Measurements from ENCODE around the gene TTLL11. TPM values are rescaled to one million over a fixed set of nuclear protein-coding genes. Genes with fewer than 3 reads are reported as not detected.

Gene TTLL11
- total RNA-seq, 4 donors from 2014 or later, result 7.4 to 14.7 (median 11.0) TPM

DNA sequence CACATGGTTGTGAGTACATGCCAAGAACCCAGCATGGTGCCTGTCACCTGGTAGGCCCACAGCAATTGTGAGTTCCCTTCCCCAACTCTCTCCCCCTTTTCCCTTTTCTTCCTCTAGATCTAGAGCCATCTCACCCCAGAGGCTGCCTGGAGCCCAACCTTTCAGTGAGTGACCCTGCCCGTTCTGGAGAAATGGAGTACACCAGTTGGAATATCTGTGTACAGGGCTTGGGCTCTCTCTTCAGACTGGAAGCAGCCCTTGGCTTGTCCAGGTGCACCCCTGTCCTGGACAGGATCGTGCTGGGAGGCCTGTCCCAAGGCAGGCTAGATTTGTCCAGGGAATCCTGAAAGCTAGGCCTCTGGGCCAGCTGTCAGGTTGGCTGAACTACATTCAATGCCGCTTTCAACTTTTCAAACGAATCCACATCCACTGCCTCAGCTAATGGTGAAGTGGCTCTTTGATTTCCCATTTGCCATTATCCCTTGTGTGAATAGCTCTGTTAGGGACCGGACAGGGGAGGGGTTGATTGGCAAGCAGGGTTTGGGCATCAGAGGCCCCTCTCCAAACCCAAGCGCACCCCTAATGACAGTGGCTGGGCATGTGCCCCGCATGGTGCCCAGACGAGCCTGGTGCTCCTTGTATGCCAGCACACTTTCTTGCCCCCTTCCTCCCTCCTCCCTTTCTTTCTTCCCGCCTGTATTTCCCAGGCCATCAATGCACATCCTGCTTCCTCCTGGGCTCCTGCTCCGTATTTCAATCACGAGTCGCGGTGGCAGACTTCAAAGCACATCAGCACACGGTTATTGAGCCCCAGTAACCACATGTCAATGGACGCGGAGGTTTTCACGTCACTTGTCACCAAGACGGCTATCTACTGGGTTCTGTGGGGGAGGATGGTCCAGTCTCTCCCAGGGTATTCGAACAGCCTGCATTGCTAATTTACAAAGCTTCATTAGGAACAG is 230.5 kb downstream of the TTLL11 start:
- no peak for TF ChIP-seq POLR2A (IDR thresholded peaks at IDR 0.05)
- Histone ChIP-seq H3K4me1 (peaks cover 0 to 9% of the 10 kb centered on the region in 2 donors), H3K4me3 (no peak overlapping the region), H3K36me3 (no peaks in the 10 kb centered on the region), H3K27ac (no peak overlapping the region), H3K27me3 (no peaks in the 10 kb centered on the region), H3K9me3 (no peaks in the 10 kb centered on the region)
- intact Hi-C loops (cut with DNase I; ENCODE audit: low total_unique reads), result no loop called here
- DNase-seq, result no peak

- Histone ChIP-seq H3K27ac (peak overlapping the region in 1 of 2 donors; percentile 24), H3K4me1 (peaks cover 0 to 9% of the 10 kb centered on the region in 2 donors), H3K27me3 (no peaks in the 10 kb centered on the region), H3K9me3 (no peaks in the 10 kb centered on the region), H3K4me3 (no peak overlapping the region), H3K36me3 (no peaks in the 10 kb centered on the region)
- DNase-seq, result peak in 1 of 2 donors; percentile 61
- intact Hi-C loops (cut with DNase I; ENCODE audit: low total_unique reads), result no loop called here
- TF ChIP-seq POLR2A (IDR thresholded peaks at IDR 0.05), result no peak
- TF ChIP-seq, protein P1, sequence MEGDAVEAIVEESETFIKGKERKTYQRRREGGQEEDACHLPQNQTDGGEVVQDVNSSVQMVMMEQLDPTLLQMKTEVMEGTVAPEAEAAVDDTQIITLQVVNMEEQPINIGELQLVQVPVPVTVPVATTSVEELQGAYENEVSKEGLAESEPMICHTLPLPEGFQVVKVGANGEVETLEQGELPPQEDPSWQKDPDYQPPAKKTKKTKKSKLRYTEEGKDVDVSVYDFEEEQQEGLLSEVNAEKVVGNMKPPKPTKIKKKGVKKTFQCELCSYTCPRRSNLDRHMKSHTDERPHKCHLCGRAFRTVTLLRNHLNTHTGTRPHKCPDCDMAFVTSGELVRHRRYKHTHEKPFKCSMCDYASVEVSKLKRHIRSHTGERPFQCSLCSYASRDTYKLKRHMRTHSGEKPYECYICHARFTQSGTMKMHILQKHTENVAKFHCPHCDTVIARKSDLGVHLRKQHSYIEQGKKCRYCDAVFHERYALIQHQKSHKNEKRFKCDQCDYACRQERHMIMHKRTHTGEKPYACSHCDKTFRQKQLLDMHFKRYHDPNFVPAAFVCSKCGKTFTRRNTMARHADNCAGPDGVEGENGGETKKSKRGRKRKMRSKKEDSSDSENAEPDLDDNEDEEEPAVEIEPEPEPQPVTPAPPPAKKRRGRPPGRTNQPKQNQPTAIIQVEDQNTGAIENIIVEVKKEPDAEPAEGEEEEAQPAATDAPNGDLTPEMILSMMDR (IDR thresholded peaks at IDR 0.05), result peak in 3 of 4 experiments; percentile 21 to 46 (median 39)
Measured at GRCh38 chr9:121861501-121862180, 231.5 kb downstream of the TTLL11 start.

GRCh38 chr9:121860744-121861143 is 232.4 kb downstream of the TTLL11 start:
- DNase-seq, result peak; percentile 63 to 73
- TF ChIP-seq, protein P1 (IDR thresholded peaks at IDR 0.05), result no peak
- no peak for TF ChIP-seq POLR2A (IDR thresholded peaks at IDR 0.05)
- no peaks in the 10 kb centered on the region for H3K27me3 ChIP-seq
- H3K4me1 ChIP-seq, result peaks cover 0 to 9% of the 10 kb centered on the region in 2 donors
- H3K4me3 ChIP-seq, result no peak overlapping the region
- intact Hi-C loops (cut with DNase I; ENCODE audit: low total_unique reads), result no loop called here
- peak overlapping the region; percentile 24 to 47 for H3K27ac ChIP-seq
- no peaks in the 10 kb centered on the region for H3K36me3 ChIP-seq
- no peaks in the 10 kb centered on the region for H3K9me3 ChIP-seq

DNA sequence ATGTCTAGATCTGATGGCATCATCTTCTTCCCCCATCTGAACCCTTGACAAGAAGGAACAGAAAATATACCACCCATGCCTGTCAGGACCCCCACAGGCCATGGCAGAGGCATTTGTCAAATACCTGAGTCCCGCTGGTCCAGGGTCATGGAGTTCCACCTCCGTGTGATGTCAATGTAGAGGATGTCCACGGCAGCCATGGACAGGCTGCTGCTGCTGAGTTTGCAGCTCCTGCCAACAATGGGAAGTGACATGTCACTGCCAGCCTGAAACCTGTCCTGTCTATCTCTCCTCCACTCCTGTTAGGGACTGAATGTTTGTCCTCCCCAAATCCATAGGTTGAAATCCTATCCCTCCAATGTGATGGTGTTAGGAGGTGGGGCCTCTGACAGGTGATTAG is 232.9 kb downstream of the TTLL11 start:
- peaks cover 0 to 9% of the 10 kb centered on the region in 2 donors for H3K4me1 ChIP-seq
- intact Hi-C loops (cut with DNase I; ENCODE audit: low total_unique reads), result no loop called here
- no peaks in the 10 kb centered on the region for H3K9me3 ChIP-seq
- H3K4me3 ChIP-seq, result no peak overlapping the region
- no peaks in the 10 kb centered on the region for H3K27me3 ChIP-seq
- DNase-seq, result no peak
- TF ChIP-seq, protein P1 (IDR thresholded peaks at IDR 0.05), result no peak
- TF ChIP-seq POLR2A (IDR thresholded peaks at IDR 0.05), result no peak
- H3K27ac ChIP-seq, result peak overlapping the region; percentile 24 to 47
- no peaks in the 10 kb centered on the region for H3K36me3 ChIP-seq

DNA sequence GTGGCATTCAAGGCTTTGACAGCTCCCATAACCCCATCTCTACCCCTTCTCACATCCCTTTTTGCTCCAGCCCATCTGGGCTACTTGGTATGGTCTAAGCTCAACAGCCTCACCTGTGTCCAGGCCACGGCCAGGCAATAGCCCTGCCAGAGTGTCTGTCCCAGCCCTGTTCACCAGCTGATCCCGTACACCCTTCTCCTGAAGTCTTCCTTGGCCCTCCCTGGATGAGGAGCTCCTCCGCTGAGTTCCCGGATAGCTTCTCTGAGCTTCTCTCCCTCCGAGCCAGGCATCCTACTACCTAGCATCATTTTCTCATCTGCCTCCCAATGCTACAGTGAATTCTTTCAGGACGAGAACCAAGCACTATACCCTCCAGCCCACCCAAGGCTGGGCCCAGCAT is 233.5 kb downstream of the TTLL11 start:
- Histone ChIP-seq H3K36me3 (no peaks in the 10 kb centered on the region), H3K4me3 (no peak overlapping the region), H3K27ac (no peak overlapping the region), H3K27me3 (no peaks in the 10 kb centered on the region), H3K4me1 (peaks cover 0 to 9% of the 10 kb centered on the region in 2 donors), H3K9me3 (no peaks in the 10 kb centered on the region)
- no peak for DNase-seq
- TF ChIP-seq, protein P1 (IDR thresholded peaks at IDR 0.05), result no peak
- TF ChIP-seq POLR2A (IDR thresholded peaks at IDR 0.05), result no peak
- intact Hi-C loops (cut with DNase I; ENCODE audit: low total_unique reads), result no loop called here

Measured in uterus (tissue), 4 donors.